Activated CD4-positive, CD25-positive, alpha-beta regulatory T cell treated with anti-CD3 and anti-CD28 coated beads, Interleukin-2, amount 50 U/mL, for 72 hours (primary cell): ENCODE measurements around the gene GREM2.

Experiments used
- DNase-seq: peaks from one replicate; pipeline ENCODE4 v3.0.0; 2021

The GREM2 gene

GRCh38 chr1:240609527-240610060 is 2.4 kb downstream of the GREM2 start:
- DNase-seq: no peak

- no peak for DNase-seq
Observed at GRCh38 chr1:240608707-240609106, 3.2 kb downstream of the GREM2 start.

- DNase-seq: no peak
Observed at GRCh38 chr1:240607006-240607405, 4.9 kb downstream of the GREM2 start.

GRCh38 chr1:240602189-240602588 is 9.8 kb downstream of the GREM2 start:
- no peak for DNase-seq

GRCh38 chr1:240599830-240600229 is 12.1 kb downstream of the GREM2 start:
- no peak for DNase-seq

- DNase-seq: no peak
Observed at GRCh38 chr1:240599299-240599698, 12.7 kb downstream of the GREM2 start.

- no peak for DNase-seq
Observed at GRCh38 chr1:240598216-240599001, 13.5 kb downstream of the GREM2 start.

GRCh38 chr1:240597153-240597745 is 14.7 kb downstream of the GREM2 start:
- DNase-seq: no peak

- no peak for DNase-seq
Observed at GRCh38 chr1:240595476-240595875, 16.5 kb downstream of the GREM2 start.

- DNase-seq: no peak
Observed at GRCh38 chr1:240591564-240591963, 20.4 kb downstream of the GREM2 start.

GRCh38 chr1:240591078-240591477 is 20.9 kb downstream of the GREM2 start:
- DNase-seq: no peak

GRCh38 chr1:240589585-240590110 is 22.3 kb downstream of the GREM2 start:
- DNase-seq: no peak

- DNase-seq: no peak
Observed at GRCh38 chr1:240586006-240586405, 25.9 kb downstream of the GREM2 start.

GRCh38 chr1:240582953-240583352 is 29.0 kb downstream of the GREM2 start:
- DNase-seq: no peak

- DNase-seq: no peak
Observed at GRCh38 chr1:240579511-240579910, 32.4 kb downstream of the GREM2 start.

- DNase-seq: no peak
Observed at GRCh38 chr1:240577095-240577494, 34.9 kb downstream of the GREM2 start.

- DNase-seq: no peak
Observed at GRCh38 chr1:240575981-240576662, 35.8 kb downstream of the GREM2 start.

GRCh38 chr1:240572328-240572727 is 39.6 kb downstream of the GREM2 start:
- DNase-seq: no peak

GRCh38 chr1:240571782-240572181 is 40.2 kb downstream of the GREM2 start:
- no peak for DNase-seq

- DNase-seq: no peak
Observed at GRCh38 chr1:240567066-240567465, 44.9 kb downstream of the GREM2 start.

GRCh38 chr1:240562779-240563178 is 49.2 kb downstream of the GREM2 start:
- no peak for DNase-seq

- DNase-seq: no peak
Observed at GRCh38 chr1:240562111-240562590, 49.8 kb downstream of the GREM2 start.

GRCh38 chr1:240559781-240560180 is 52.2 kb downstream of the GREM2 start:
- DNase-seq: no peak
